ENCODE data around the gene CERS2. TPM values are rescaled to one million over a fixed set of nuclear protein-coding genes. Genes with fewer than 3 reads are reported as not detected.

CERS2 gene
- polyA plus RNA-seq (ENCODE audit: insufficient read length), result 69.0 TPM

- DNase-seq, result peak; percentile 91
Observed at GRCh38 chr1:150974580-150975478, at the start of gene CERS2. CERS2 (minus strand) TSS chr1:150974835; CDS start chr1:150969090, 5,745 bp downstream.

GRCh38 chr1:151013518-151013917 is 38.9 kb upstream of the CERS2 start:
- no peak for DNase-seq

- no peak for DNase-seq
Observed at GRCh38 chr1:151012684-151013471, 38.2 kb upstream of the CERS2 start.

GRCh38 chr1:151011154-151011850 is 36.7 kb upstream of the CERS2 start:
- no peak for DNase-seq

GRCh38 chr1:151010346-151010726 is 35.7 kb upstream of the CERS2 start:
- no peak for DNase-seq

- DNase-seq, result no peak
Observed at GRCh38 chr1:151009674-151010345, 35.2 kb upstream of the CERS2 start.

GRCh38 chr1:151009206-151009587 is 34.6 kb upstream of the CERS2 start:
- DNase-seq, result no peak

GRCh38 chr1:151008244-151009205 is 33.9 kb upstream of the CERS2 start, which contains the start of gene PRUNE1:
PRUNE1 (plus strand) TSS chr1:151008449; CDS start chr1:151008633, 184 bp downstream.
- peak; percentile 99 for DNase-seq

GRCh38 chr1:151007853-151008243 is 33.2 kb upstream of the CERS2 start:
- no peak for DNase-seq

GRCh38 chr1:151006327-151007052 is 31.9 kb upstream of the CERS2 start, which contains the start of gene MINDY1:
MINDY1 (minus strand) TSS chr1:151006902; CDS start chr1:151002617, 4,285 bp downstream.
- peak; percentile 82 for DNase-seq

- DNase-seq, result no peak
Observed at GRCh38 chr1:151005729-151006319, 31.2 kb upstream of the CERS2 start.

GRCh38 chr1:151003180-151003579 is 28.5 kb upstream of the CERS2 start:
- DNase-seq, result no peak

- no peak for DNase-seq
Observed at GRCh38 chr1:151002611-151003010, 28.0 kb upstream of the CERS2 start.

GRCh38 chr1:151002051-151002450 is 27.4 kb upstream of the CERS2 start:
- no peak for DNase-seq

- no peak for DNase-seq
Observed at GRCh38 chr1:151001602-151002001, 27.0 kb upstream of the CERS2 start.

GRCh38 chr1:151000408-151000807 is 25.8 kb upstream of the CERS2 start:
- DNase-seq, result no peak

GRCh38 chr1:150999926-151000325 is 25.3 kb upstream of the CERS2 start:
- DNase-seq, result no peak

- no peak for DNase-seq
Observed at GRCh38 chr1:150999051-150999674, 24.5 kb upstream of the CERS2 start.

GRCh38 chr1:150997949-150998348 is 23.3 kb upstream of the CERS2 start:
- DNase-seq, result no peak

Measured in hindlimb muscle (tissue), 1 donor.